Adrenal gland (tissue), 5 donors: Measurements from ENCODE around the gene DNAJB1.

Experiments
- CTCF ChIP-seq, 6 experiments: fragments of 450-650 bp in 4 of 6; fragments of 200-600 bp in 2 of 6; sonication (generic) in 1 of 6; IDR thresholded peaks; 1 replicate in 5 of 6; 2 replicates in 1 of 6; pipeline versions ENCODE4 v1.5.1 to v1.8.0; 2016 to 2021; ENCODE audit warnings: antibody characterized with exemption in 6 of 6, mild to moderate bottlenecking in 2 of 6, moderate library complexity in 1 of 6
- POLR2A ChIP-seq, 2 donors: fragments of 450-650 bp; IDR thresholded peaks; one replicate each; pipeline ENCODE4 v1.6.1; 2017; ENCODE audit warnings: antibody characterized with exemption in 2 of 2, mild to moderate bottlenecking in 2 of 2, moderate library complexity in 1 of 2
- donor health status: DM: no; HTN: no; CAD: no.

- TF ChIP-seq CTCF (IDR thresholded peaks at IDR 0.05), result no peak
- TF ChIP-seq POLR2A (IDR thresholded peaks at IDR 0.05), result no peak
Measured at GRCh38 chr19:14474827-14475226, 43.4 kb downstream of the DNAJB1 start.
